Activated CD8-positive, alpha-beta T cell treated with anti-CD3 and anti-CD28 coated beads for 36 hours (primary cell): Measurements from ENCODE around the gene PLD1. TPM values are rescaled to one million over a fixed set of nuclear protein-coding genes. Genes with fewer than 3 reads are reported as not detected.

Source experiments
- ATAC-seq: fragments of 200-7000 bp; cut with Tn5 transposase; one replicate; pipeline ENCODE4 v1.10.0; 2021; ENCODE audit warnings: mild to moderate bottlenecking, moderate library complexity
- CTCF ChIA-PET: fragments of 350-600 bp; sonication (Branson Sonifier 250); formaldehyde crosslinking; loops from one replicate; lab custom pipeline; 2021; ENCODE audit warnings: antibody characterized with exemption; lab: Charles Lee
- POLR2A ChIA-PET: fragments of 350-600 bp; sonication (Branson Sonifier 250); formaldehyde crosslinking; loops from one replicate; lab custom pipeline; 2021; ENCODE audit warnings: antibody characterized with exemption; lab: Charles Lee
- DNase-seq: peaks from one replicate; pipeline ENCODE4 v3.0.0-alpha.2; 2020
- H3K27ac Mint-ChIP-seq: one replicate; pipeline ENCODE4 v1.8.0; 2021; ENCODE audit warnings: mild to moderate bottlenecking, mixed read lengths
- H3K27me3 Mint-ChIP-seq: one replicate; pipeline ENCODE4 v1.8.0; 2021; ENCODE audit warnings: mixed read lengths
- H3K36me3 Mint-ChIP-seq: one replicate; pipeline ENCODE4 v1.8.0; 2021; ENCODE audit warnings: low read depth, mixed read lengths
- H3K4me1 Mint-ChIP-seq: one replicate; pipeline ENCODE4 v1.8.0; 2021; ENCODE audit warnings: low read depth, mixed read lengths
- H3K4me3 Mint-ChIP-seq: one replicate; pipeline ENCODE4 v1.8.0; 2021; ENCODE audit warnings: mild to moderate bottlenecking, moderate library complexity, mixed read lengths
- H3K9me3 Mint-ChIP-seq: one replicate; pipeline ENCODE4 v1.8.0; 2021; ENCODE audit warnings: mixed read lengths
- CTCF ChIP-seq: fragments of 200-600 bp; IDR thresholded peaks from one replicate; pipeline ENCODE4 v1.8.0; 2022; ENCODE audit warnings: antibody characterized with exemption, mild to moderate bottlenecking
- intact Hi-C: fragments of 100-400 bp; cut with micrococcal nuclease; formaldehyde crosslinking; loops from one replicate; pipeline ENCODE4 v1.10.0; 2022
- total RNA-seq, 2 experiments: library from RNA; stranded (reverse); gene quantifications; one replicate each; pipeline ENCODE4 v1.2.3, GENCODE V29; 2021

The PLD1 gene
- total RNA-seq, 2 experiments from 2014 or later, result 0.86 to 1.2 TPM

- no peaks in the 10 kb centered on the region for H3K4me1 Mint-ChIP-seq
- no peak overlapping the region for H3K27ac Mint-ChIP-seq
- no peak for TF ChIP-seq CTCF
- no peaks in the 10 kb centered on the region for H3K9me3 Mint-ChIP-seq
- no peaks in the 10 kb centered on the region for H3K36me3 Mint-ChIP-seq
- no peak for DNase-seq
- ATAC-seq, result no peak
- intact Hi-C loops, result no loop called here
- H3K27me3 Mint-ChIP-seq, result no peaks in the 10 kb centered on the region
- H3K4me3 Mint-ChIP-seq, result no peak overlapping the region
- ChIA-PET POLR2A (no interaction called here), CTCF (interaction anchor here (0.9 to 1.0 kb wide), 2 partner anchors 18 to 118 kb away, joined by 3 to 4 read pairs; no protein-coding TSS in a partner anchor)
Observed at GRCh38 chr3:171654809-171655208, 155.5 kb downstream of the PLD1 start.

GRCh38 chr3:171654326-171654725 is 156.0 kb downstream of the PLD1 start:
- DNase-seq (no peak), ATAC-seq (no peak)
- Mint-ChIP-seq H3K4me1 (no peaks in the 10 kb centered on the region), H3K36me3 (no peaks in the 10 kb centered on the region), H3K27me3 (no peaks in the 10 kb centered on the region), H3K9me3 (no peaks in the 10 kb centered on the region), H3K27ac (no peak overlapping the region), H3K4me3 (no peak overlapping the region)
- POLR2A ChIA-PET, result no interaction called here
- intact Hi-C loops, result no loop called here
- no peak for TF ChIP-seq CTCF
- CTCF ChIA-PET, result interaction anchor here (1.7 kb wide), 1 partner anchor 11 kb away, joined by 5 read pairs; no protein-coding TSS in a partner anchor

GRCh38 chr3:171653701-171654100 is 156.6 kb downstream of the PLD1 start:
- no peaks in the 10 kb centered on the region for H3K27me3 Mint-ChIP-seq
- no peaks in the 10 kb centered on the region for H3K9me3 Mint-ChIP-seq
- intact Hi-C loops, result no loop called here
- no peak overlapping the region for H3K4me3 Mint-ChIP-seq
- no peaks in the 10 kb centered on the region for H3K36me3 Mint-ChIP-seq
- no peak overlapping the region for H3K27ac Mint-ChIP-seq
- TF ChIP-seq CTCF, result no peak
- ATAC-seq, result no peak
- H3K4me1 Mint-ChIP-seq, result no peaks in the 10 kb centered on the region
- POLR2A ChIA-PET, result no interaction called here
- CTCF ChIA-PET, result interaction anchor here (1.7 kb wide), 1 partner anchor 10 kb away, joined by 5 read pairs; no protein-coding TSS in a partner anchor
- DNase-seq, result no peak

GRCh38 chr3:171652932-171653331 is 157.4 kb downstream of the PLD1 start:
- Mint-ChIP-seq H3K27ac (no peak overlapping the region), H3K36me3 (no peaks in the 10 kb centered on the region), H3K9me3 (no peaks in the 10 kb centered on the region), H3K4me1 (no peaks in the 10 kb centered on the region), H3K27me3 (no peaks in the 10 kb centered on the region), H3K4me3 (no peak overlapping the region)
- POLR2A ChIA-PET, result no interaction called here
- CTCF ChIA-PET, result interaction anchor here (1.2 to 1.7 kb wide), 2 partner anchors 9 to 17 kb away, joined by 3 to 5 read pairs; no protein-coding TSS in a partner anchor
- intact Hi-C loops, result no loop called here
- DNase-seq, result no peak
- TF ChIP-seq CTCF, result no peak
- ATAC-seq, result no peak

GRCh38 chr3:171649911-171650592 is 160.2 kb downstream of the PLD1 start:
- intact Hi-C loops, result no loop called here
- ATAC-seq (no peak), DNase-seq (no peak)
- no peak for TF ChIP-seq CTCF
- Mint-ChIP-seq H3K36me3 (no peaks in the 10 kb centered on the region), H3K27me3 (no peaks in the 10 kb centered on the region), H3K4me1 (no peaks in the 10 kb centered on the region), H3K4me3 (no peak overlapping the region), H3K9me3 (no peaks in the 10 kb centered on the region), H3K27ac (no peak overlapping the region)
- CTCF ChIA-PET, result interaction anchor here (3.4 kb wide), 1 partner anchor 122 kb away, joined by 18 read pairs; no protein-coding TSS in a partner anchor
- POLR2A ChIA-PET, result no interaction called here
